ENCODE measurements around the gene ADRA2C. TPM values are rescaled to one million over a fixed set of nuclear protein-coding genes. Genes with fewer than 3 reads are reported as not detected.

Gene ADRA2C
- total RNA-seq, 1 donor from 2014 or later = 0.13 TPM

DNA sequence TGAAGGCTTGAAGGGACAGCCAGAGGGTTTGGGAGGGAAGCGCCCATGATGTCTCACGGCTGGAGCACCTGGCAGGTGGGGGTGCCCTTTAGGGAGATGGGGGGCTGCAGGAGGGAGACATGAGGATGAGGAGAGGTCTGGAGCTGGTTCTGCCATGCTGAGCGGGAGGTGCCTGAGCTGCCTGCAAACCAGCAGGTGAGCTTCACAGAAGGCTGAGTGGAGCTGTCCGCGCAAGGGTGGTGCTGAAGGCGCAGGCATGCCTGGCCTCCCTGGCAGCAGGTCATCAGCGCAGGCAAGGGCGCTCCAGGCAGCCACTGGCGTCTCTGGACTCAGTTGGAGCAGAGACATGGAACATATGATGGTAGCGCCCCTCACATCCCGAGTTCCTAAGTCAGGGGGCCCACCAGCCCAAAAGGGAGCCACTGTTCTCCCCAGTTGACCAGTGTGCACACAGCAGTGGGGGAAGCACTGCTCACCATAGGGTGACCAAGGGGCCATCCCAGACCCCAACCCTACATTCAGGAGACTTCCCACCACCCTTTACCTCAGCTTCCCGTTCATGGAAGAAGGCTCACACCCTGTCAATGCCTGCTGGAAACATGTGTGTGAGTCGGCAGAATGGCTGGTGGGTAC is 25.8 kb downstream of the ADRA2C start:
- DNase-seq (ENCODE audit: low read depth in 2 of 2) = peak in 1 of 2 donors; percentile 39

DNA sequence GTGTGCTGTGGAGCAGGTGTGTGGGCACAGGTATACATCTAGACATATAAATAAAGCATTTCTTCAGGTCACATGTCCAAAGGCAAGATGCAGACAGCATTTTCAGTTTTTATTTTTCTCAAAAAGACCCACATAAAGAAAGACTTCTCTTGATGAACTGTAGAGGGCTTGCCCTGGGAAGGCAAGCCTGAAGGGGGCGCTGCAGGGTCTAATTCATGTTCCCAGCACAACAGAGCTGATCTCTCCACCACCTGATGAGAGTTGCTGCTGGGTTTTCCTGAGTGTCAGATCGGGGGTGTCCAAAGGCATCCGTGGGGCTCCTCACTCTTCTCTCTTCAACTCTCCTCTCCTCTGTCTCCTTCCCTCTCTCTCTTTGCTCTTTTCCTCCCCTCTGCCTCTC is 26.6 kb downstream of the ADRA2C start:
- DNase-seq (ENCODE audit: low read depth in 2 of 2) = no peak

DNA sequence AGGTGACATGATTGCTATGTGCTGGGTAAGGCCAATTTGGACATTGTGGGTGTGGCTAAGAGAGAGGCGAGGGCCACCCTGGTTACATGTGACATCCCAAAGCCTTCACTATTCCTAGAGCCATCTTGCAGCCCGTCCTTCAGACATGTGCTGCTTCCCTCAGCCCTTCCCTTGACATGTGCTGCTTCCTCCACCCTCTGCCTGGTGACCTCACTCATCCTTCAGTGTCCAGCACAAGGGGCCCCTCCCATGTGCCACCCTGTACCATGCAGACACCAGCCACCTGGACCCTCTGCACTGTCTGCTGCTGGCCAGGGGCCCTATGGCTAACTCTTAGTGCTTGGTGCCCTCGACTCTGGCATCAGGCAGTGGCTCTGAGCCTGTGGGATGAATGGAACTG is 27.4 kb downstream of the ADRA2C start:
- DNase-seq (ENCODE audit: low read depth in 2 of 2) = no peak

DNA sequence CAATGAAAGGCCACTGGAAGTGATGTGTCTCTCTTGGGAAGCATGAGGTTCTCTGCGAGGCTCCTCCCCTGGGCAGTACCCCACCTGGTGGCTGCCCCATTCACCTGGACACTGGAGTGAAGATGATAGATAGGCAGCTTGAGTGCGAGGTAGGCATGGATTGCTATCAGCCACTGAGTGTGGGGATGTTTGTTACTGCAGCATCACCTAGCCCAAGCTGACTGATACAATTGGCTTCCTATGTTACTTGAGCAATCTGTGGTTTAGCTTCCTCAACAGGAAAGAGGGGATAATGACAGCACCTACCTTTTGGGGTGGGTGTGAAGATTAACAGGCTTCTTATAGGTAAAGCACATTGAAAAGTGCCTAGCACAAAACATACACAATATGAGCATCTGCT is 30.8 kb downstream of the ADRA2C start:
- DNase-seq (ENCODE audit: low read depth in 2 of 2) = no peak

DNA sequence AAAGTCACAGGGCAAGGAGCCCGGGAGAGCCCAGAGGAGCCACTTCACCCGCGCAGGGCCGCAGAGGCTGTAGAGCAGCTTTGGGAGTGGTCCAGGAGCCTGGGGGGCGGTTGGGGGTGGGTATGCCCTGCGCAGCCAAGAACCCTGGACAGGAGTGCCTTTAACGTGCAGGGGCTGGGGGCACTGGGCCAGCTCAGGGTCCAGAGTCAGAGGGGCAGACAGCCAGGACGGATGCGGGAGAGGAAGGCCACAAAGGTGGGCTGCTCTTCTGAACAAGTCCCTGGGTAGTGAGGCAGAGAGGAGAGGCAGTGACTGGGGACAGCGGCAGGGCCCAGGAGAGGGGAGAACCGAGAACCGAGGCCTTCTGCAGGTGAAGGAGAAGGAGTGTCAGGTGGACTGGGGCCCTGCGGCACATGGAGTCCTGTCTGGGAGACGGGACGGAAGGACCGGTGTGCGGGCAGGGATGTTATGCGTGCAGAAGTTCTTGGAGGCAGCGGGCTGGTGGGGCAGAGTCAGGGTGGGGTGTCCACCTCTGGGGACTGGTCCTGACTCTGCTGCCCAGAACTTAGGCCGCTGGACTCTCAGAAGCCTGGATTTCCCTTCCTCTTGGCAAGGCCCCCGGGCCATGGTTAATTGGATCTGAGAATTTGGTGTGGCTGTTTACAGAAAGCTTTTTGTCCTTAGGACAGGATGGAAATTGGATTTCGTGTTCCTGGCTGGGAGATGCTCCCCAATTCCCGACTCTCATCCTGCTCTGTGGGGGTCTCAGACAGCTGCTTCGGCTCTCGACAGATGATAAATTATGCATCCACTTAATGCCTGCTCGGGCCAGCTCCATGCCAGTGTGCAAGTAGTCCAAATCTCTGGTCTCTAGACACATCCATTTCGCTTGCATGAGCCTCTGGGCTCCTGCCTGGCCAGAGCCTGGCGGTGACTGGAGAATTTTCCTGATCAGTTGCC is 31.9 kb downstream of the ADRA2C start:
- no peak for DNase-seq (ENCODE audit: low read depth in 2 of 2)

DNA sequence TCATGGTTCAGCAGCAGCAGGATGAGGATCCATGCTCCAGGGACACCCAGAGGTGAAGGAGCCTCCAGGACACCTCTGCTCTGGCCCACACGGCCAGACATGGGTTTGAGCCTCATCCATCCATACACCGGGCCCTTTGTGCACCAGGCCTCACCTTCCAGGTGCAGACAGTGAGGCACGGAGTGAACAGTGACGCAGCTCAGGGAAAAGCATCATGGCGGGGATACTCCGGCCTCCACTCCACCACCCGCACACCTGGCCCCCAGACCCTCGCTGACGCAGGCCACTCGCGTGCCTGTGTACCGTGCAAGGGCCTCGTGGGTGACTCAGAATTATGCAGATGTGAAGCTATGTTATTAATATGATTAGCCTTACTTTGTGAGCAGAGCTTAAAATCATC is 33.3 kb downstream of the ADRA2C start:
- no peak for DNase-seq (ENCODE audit: low read depth in 2 of 2)

DNA sequence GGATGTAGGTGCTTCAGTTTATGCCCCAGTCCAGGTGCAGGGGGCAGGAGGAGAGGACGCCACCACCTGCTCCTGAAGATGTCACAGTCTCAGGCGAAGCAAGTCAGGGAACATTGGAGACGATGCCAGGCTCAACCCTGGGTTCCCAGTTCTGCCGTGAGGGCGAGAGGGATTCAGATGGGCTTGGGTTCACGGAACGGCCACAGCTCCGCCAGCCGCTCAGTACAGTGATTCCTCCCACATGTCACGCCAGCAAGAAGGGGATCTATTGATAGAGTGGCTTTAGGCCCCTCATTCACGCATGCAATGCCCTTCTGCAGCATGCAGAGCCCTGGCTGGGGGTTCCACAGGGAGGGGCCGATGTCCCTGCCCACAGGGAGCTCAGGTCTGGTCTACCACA is 34.2 kb downstream of the ADRA2C start:
- no peak for DNase-seq (ENCODE audit: low read depth in 2 of 2)

DNA sequence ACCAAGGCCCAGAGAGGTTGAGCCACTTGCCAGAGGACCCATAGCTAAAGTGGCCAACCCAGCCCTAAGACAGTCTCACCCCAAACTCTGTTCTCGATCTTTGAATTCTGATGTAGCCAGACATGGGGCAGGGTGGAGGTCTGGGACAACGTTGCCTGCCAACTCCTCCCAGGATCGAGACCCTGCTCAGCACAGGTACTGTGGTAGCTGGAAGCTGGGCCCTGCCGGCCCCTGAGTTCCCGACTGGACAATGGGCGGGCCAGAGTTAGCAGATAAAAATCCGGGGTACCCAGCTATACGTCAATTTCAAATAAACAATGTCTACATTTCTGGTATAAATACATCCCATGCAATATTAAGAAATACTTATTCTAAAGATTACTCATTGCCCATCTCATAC is 35.3 kb downstream of the ADRA2C start:
- DNase-seq (ENCODE audit: low read depth in 2 of 2) = no peak

DNA sequence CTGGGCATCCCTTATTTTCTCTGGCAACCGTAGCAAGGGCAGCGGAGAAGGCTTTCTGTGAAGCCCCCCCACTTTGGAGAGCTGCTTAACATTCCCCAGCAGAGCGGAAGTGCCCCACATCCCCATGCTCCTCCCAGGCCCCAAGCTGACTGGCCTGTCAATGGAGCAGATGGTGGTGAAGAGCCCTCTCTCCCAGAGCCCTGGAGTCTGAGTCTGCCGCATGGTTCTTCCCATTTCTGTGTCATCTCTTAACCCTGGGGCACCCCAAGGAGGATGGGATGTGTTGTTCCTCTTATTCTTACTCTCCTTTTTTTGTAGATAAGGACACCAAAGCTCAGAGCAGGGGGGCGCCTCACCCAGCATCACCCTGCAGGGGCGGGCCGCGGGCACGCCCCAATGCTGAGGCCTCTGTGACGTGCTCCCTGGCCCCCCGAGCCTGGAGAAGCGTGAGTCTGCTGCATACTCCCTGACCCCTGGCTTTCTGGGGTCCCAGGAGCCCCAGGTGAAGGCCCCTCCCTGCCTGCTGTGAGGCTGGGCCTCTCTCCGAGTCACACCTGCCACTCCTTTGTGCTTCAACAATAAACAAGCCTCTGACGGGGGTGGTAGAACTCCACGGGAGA is 35.9 kb downstream of the ADRA2C start:
- no peak for DNase-seq (ENCODE audit: low read depth in 2 of 2)

DNA sequence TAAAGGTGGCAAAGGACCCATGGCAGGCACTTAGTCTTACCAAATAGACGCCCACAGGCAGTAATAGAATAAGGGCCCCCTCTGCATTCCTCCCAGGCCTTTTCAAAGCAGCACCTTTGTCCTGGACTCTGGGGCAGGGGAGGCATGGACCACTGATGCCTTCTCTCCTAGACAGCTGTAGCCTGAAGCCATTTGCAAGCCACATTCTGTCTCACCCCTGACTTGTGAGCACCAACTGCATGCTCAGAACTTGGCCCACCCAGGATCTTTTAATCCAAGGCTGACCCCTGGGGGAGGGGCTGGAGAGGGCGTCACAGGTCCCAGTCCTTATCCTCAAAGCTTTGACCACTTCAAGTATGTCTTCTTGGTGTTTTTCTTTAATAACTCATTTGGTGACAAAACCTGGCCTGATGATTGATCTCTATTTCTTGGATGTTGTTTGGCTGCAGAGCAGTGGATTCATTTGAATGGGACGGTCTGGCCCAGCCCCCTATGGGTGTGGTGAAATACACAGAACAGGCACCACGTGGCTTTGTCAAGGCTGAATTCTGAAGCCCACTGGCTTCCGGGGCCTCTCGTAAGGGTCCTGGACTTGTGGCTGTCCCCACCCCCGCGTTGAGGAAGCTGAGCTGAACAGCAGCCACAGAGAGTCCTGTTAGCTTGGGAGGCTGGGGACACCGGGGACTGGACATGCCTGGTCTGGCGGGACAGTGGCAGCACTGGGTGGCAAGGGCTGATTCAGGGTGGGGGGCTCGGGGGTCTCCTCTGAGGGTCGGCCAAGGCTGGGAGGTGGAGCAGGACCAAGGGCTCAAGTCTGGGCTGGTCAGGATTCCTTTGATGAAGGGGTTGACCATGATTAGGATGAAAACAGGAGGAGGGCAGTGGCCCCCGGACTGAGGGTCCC is 36.6 kb downstream of the ADRA2C start:
- DNase-seq (ENCODE audit: low read depth in 2 of 2) = no peak

DNA sequence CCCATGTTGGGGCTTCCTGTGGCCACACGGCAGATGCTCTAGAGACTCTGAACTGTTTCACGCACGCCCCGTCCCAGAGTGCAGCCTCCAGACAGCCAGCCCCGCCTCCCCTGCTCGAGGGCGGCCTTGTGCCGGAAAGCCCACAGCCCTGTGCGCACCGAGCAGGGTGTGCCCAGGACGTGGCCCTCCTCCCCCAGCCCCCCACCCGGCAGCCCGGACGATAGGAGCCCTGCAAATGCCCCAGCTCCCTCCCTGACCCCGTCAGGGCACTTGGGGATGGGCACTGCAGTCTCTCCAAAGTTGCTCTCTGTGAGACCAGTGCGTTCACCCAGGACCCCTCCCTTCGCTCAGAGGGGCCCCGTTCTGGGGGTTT is 37.3 kb downstream of the ADRA2C start:
- DNase-seq (ENCODE audit: low read depth in 2 of 2) = no peak

DNA sequence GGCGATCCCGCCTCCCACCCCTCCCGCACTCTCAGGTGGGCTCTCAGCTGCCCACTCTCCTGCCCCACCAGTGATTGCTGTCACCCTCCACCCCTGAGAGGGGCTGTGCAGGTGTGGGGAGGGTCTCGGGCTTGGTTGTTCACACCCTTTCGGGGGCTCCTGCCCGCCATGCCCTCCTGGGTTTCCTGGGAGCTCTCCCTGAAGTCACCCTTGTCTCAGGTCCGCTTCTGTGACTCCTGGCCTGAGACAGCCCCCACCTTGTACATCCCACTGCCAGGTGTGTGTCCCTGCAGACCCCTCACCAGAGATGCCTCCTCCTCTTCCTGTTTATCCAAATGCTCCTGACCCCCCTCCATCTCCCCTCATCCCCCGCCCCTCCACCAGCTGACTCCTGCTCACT is 37.8 kb downstream of the ADRA2C start:
- no peak for DNase-seq (ENCODE audit: low read depth in 2 of 2)

DNA sequence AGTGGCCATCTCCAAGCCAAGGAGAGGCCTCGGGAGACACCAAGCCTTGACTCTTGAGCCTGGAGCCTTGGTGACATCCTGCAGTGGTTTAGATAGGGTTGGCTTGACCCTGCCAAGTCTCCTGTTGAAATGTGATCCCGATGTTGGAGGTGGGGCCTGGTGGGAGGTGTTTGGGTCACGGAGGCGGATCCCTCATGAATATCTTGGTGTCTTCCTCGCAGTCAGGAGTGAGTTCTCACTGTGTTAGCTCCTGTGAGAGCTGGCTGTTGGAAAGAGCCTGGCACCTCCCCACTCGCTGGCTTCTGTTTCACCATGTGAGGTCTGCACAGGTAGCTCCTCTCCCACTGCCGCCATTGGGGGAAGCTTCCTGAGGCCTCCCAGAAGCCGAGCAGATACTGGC is 38.8 kb downstream of the ADRA2C start:
- DNase-seq (ENCODE audit: low read depth in 2 of 2) = no peak

DNA sequence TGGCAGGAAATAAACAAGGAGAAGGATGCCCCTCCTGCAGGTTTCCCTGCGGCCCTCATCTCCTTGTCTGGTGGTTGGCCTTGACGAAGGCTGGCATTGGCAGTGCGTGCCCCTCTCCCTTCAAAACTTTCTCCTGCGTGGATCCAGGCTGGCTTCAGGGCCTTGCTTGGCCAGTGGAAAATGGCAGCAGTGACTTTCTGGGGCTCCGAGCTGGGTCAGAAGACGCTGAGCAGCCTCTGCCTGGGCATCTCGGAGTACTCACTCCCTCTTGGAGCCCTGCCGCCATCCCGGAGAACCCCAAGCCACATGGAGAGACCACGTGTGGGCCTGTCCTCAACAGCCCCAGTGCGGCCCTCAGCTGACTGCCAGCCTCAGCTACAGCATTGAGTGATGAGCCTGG is 39.5 kb downstream of the ADRA2C start:
- no peak for DNase-seq (ENCODE audit: low read depth in 2 of 2)

DNA sequence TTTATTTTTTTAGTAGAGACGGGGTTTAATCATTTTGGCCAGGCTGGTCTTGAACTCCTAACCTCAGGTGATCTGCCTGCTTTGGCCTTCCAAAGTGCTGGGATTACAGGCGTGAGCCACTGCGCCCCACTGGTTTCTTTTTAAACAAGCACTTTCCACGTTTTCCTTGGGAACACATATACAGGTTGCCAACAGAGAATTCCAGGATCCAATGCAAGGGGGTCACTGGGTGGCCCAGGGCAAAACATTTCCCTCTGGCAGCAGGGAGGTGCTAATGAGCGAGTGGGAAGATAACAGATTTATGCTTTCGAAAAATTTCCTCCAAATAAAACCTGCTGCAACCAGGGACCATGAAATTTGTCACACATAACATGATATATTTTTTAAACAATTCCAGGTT is 41.1 kb downstream of the ADRA2C start:
- no peak for DNase-seq (ENCODE audit: low read depth in 2 of 2)

DNA sequence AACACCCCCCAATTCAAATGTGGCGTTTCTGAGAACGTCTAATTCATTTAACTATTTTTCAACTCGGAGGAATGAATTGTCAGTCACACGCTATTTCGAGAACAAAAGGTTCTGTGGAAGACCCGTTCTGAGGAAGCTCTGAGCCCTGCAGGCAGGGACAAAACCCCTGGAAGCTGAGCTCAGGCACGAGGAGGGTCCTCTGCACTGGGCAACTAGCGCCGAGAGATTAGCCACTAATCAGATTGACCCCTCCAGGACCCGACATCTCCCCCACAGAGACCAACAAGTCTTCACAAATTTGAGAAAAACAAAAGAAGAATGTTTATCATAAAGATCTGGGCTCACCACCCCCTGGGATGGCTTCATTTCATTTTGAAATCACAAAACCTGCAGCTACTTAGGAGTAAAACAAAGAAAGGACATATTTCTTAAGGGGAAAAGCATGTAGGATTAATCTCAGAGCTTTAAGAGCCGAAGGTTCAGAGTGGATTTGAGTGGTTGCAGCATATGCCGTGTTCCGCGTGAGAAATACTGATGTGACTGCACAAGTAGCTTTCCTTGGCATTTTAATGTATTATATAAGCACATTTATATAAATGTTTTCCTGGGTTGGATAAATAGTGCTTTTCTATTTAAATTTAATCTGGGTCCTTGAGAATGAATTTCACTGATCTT is 41.8 kb downstream of the ADRA2C start:
- no peak for DNase-seq (ENCODE audit: low read depth in 2 of 2)

DNA sequence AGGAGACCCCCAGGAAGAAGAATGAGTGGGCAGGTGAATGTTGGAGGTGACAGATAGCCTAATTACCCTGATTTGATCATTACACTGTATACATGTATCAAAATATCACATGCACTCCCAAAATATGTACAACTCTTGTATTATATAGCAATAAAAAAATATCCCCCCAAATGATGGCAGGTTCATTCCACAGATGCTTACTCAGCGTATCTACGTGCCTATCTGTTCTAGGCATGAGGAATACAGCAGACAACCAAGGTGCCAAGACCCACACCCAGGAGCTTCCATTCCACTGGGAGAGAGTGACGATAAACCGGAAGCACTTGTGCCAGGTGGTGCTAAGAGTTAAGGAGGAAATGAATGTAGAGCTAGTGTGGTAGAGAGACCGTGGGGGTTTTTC is 42.4 kb downstream of the ADRA2C start:
- no peak for DNase-seq (ENCODE audit: low read depth in 2 of 2)

DNA sequence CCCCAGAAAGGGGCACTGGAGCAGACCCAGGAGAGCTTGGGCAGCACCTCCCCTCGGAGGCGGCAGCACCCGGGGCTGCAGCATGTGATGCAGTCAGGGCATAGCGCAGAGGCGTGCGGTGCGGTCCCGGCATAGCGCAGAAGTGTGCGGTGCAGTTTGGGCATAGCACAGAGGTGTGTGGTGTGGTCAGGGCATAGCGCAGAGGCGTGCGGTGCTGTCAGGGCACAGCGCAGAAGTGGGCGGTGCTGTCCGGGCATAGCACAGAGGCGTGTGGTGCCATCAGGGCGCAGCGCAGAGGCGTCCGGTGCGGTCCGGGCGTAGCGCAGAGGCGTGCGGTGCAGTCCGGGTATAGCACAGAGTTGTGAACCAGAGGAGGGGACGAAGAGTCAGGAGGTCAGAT is 42.8 kb downstream of the ADRA2C start:
- no peak for DNase-seq (ENCODE audit: low read depth in 2 of 2)

DNA sequence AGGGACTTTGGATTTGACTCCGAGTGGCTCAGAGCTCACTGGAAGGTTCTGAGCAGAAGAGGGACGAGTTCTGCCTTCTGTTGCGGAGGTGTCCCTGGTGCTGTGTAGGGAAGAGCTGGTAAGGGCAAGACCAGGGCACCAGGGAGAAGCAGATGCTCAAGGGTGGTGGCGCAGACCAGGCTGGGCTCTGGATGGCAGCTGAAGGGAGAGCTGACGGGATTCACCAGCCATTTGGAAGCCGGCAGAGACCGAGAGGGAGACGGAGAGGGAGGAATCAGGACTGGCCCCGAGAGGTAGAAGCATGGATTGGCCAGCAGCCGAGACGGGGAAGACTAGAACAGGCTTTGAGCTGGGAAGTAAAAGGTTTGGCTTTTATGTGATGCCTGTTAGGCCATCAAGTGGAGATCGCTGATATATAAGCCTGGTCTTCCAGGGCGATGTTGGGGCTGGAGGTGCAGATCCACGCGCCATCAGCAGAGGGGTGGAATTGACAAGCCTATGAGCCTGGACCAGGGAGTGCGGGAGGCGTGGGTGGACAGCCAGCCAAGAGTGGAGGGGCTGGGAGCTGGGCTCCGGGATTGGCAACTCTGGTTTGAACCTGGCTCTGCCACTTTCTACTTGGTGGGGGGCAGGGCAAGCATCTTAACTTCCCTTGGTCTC is 43.4 kb downstream of the ADRA2C start:
- no peak for DNase-seq (ENCODE audit: low read depth in 2 of 2)

DNA sequence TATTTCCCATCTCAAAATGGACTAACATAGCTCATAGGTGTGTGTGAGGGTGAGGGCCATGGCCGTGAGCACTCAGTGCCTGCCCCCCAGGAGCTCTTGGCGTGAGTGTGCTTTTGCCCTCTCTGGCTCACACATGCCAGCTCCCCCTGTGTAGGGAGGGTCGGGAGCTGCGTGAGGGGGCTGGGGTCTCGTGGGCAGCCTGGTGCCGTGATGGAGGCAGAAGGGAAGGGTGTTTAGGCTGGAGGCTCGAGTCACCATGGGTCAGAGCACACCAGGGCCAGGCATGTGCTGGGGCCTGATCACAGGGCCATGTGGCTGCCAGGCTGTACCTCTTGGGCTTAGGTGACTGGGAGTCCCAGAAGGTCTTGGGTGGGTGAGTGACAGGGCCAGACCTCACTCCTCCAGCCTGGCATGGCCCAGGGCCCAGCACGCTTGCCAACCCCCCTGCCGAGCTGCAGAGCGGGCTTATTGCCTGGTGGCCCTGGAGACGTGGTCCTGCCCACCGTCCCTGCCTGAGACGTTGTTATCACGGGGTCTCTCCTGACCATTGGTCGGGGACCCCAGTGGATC is 44.0 kb downstream of the ADRA2C start:
- DNase-seq (ENCODE audit: low read depth in 2 of 2) = no peak
